Heart left ventricle (tissue), 13 donors: ENCODE measurements around the gene UBR3.

Source experiments
- CTCF ChIP-seq, 12 donors: fragments of 200-600 bp; sonication (generic) in 4 of 12; IDR thresholded peaks; one replicate each; pipeline versions ENCODE4 v1.5.0 to v1.8.0; 2018 to 2022; ENCODE audit warnings: antibody characterized with exemption in 12 of 12, mild to moderate bottlenecking in 5 of 12
- POLR2A ChIP-seq, 2 donors: fragments of 450-650 bp; IDR thresholded peaks; one replicate each; pipeline ENCODE4 v1.6.1; 2017; ENCODE audit warnings: antibody characterized with exemption in 2 of 2, mild to moderate bottlenecking in 2 of 2, moderate library complexity in 2 of 2
- donor health status: ischemic (EF 13 %, LVEDD 7.1; RV severe dilation, severe dysfunction).
- donor health status: DM: no; HTN: yes; CAD: no.
- donor health status: DM: no; HTN: no; CAD: no.
- donor health status: ischemic (EF 25% LVEDD 6.9; RV normal size, moderate dysfunction).
- donor health status: ischemic (EF 25% LVEDD 5.7; RV mildly dilated, moderate dysfunction).
- donor health status: ischemic (EF 35%, LVEDD 5.7; RV mildly dilated, moderate dysfunction).
- donor health status: nonischemic (EF 11% LVEDD 7.7; RV severe dilation, severe dysfunction).
- donor health status: DM: yes; HTN: yes; CAD: no.
- donor health status: PGD.
- donor health status: ischemic (EF 29% LVEDD 5.4; RV normal size, mild dysfunction).
- donor health status: nonischemic (EF 23%, LVEDD 6.1; RV moderate dilation, normal function).

GRCh38 chr2:169925968-169926367, 98.7 kb downstream of the UBR3 start:
- no peak for TF ChIP-seq CTCF (IDR thresholded peaks at IDR 0.05)
- TF ChIP-seq POLR2A (IDR thresholded peaks at IDR 0.05): no peak
